SHP77 treated with DMSO at 0.1 percent for 48 hours (cell line): Measurements from ENCODE around the gene EREG.
"Not testable (repeated sequence)": the region's sequence is repeated elsewhere in the genome, so short reads cannot be mapped to it uniquely, and the experiment has no call there.

Experiments used
- DNase-seq: peaks from one replicate; lab custom pipeline; 2025; lab: John Stamatoyannopoulos, UW

Gene EREG

DNA sequence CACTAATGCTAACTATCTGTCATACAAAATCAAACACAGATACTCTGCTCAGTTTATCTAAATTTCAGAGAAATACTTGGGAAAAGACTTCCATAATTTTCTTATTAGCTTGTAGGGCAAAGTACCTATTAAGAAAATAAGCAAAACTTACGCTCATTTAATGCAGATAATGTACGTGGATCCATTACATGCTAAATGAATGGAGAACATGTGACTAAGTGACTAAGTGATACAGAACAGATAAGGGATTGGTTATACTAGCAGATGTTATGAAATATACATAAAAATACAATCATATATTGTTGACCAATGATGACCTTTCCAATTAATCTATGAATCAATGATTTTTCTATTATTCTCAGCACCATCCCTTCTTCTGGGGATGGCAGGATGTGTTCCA, 25.7 kb downstream of the EREG start:
- no peak for DNase-seq

DNA sequence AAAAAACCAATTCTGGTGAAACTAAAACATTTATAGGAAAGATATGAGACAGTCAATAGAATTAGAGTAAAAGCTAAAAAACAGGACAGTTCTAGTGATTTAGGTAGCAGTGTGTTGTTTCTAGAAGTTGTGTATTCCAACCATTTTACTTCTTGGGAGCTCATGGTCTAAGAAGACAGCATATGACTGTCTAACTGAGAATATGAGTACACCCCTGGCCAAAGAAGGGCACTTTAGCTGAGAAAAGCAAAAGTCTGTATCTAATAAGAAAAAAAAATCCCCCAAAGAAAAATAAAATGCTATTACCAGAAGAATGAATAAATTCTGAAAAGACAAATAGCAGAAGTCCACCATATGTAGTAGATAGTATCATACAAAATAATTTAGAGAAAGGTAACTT, 26.4 kb downstream of the EREG start:
- DNase-seq, result no peak

DNA sequence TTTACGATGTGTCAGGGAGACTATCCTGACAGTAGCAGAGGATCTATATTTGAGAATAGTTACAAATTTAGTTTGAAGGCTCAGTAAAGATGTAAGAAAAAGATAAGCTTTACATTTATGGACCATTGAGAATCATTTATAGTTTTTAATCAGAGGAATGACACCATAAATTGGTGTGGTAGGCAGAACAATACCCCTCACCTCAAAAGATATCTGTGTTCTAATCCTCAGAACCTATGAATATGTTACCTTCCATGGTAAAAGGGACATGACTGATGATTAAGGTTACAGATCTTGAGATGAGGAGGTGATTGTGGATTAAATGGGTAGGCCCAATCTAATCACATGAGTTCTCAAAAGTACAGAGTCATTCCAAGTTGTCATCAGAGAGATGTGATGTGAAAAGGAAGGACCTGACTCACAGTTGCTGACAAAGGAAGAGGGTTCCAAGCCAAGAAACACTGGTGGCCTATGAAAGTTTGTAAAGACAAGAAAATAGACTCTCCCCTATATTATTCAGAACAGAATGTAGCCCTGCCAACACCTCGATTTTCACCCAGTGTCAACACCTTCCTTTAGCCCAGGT, 27.0 kb downstream of the EREG start:
- DNase-seq, result no peak

DNA sequence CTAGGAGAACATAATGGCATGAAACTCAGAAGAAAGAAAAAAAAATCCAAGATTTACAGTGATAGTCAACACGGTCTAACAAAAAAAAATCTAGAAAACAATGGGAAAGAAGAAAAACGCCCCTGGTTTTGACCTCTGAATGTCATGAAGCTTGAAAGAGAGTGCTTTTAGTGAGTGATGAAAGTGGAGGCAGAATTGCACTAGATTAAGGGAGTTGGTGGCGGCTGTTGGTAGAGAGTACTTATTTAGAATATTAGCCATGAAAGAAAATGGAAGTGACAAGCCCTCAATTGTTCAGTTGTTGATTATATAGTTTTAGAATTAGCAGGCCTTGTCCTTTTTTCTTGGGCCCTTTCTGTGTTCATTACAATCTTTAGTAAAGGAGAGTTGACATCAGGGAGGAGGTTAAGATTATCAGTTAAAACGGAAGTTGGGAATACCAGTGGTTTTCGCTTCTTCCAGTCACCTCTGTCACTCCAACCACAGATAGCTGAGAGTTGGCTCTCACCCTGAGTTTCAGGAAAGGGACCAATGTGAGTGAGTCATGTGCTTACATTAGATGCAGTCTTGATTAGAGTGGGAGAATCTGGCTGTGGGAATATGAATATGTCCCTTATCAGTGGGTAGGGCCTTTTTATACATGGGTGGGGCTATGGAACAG, 29.7 kb downstream of the EREG start:
- no peak for DNase-seq

DNA sequence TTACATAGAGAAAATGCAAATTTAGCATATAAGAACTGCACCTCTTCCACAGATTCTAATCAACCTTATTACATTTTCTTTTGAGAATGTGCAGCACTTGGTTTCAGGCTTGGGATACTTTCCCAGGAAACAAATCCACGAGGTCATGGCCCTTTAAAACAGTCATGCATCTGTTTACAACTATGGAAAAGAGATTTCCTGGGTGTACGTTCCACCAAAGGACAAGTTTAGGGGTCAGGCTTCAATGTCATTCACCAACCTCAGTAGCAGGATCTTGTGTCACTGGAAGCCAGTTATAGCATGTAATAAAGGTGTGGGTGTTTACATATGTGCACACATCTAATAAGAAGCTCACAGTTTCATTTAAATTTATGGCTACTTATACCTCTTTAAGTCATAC, 30.7 kb downstream of the EREG start:
- no peak for DNase-seq

DNA sequence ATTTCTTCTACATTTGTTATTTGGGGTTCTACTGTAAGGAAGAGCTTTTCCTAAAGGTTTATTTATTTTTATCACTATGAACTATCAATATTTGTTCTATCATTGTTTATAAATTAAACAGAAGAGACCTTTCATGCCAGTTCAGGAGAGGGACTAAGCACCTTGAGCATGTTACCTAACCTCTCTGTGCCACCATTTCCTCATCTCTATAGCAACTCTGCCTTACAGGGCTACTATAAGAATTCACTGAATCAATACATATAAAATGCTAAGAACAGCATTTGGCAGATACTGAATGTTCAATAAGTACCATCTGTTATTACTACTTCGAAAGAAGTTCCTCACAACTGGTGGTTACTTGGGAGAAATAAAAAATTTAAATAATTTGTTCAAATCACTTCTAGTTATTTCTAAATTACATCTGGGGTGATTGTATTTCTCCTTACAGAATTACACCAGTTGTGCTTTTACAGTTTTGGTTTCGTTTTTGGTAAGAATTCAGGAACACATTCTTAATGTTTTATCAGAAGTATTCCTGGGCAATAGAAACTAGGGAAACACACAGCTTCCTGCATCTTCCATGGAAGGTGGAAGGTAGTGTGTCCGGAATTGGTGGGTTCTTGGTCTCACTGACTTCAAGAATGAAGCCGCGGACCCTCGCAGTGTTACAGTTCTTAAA, 32.9 kb downstream of the EREG start:
- DNase-seq, result no peak

DNA sequence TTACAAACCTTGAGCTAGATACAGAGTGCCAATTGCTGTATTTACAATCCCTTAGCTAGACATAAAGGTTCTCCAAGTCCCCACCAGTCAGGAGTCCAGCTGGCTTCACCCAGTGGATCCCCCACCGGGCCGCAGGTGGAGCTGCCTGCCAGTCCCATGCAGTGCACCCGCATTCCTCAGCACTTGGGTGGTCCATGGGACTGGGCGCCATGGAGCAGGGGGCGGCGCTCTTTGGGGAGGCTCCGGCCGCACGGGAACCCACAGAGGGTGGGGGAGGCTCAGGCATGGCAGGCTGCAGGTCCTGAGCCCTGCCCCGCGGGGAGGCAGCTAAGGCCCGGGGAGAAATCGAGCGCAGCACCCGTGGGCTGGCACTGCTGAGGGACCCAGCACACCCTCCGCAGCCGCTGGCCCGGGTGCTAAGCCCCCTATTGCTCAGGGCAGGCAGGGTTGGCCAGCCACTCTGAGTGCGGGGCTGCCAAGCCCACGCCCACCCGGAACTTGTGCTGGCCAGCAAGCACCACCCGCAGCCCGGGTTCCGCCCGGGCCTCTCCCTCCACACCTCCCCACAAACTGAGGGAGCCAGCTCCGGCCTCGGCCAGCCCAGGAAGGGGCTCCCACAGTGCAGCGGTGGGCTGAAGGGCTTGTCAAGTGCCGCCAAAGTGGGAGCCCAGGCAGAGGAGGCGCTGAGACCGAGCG, 34.1 kb downstream of the EREG start:
- not testable (repeated sequence) for DNase-seq

DNA sequence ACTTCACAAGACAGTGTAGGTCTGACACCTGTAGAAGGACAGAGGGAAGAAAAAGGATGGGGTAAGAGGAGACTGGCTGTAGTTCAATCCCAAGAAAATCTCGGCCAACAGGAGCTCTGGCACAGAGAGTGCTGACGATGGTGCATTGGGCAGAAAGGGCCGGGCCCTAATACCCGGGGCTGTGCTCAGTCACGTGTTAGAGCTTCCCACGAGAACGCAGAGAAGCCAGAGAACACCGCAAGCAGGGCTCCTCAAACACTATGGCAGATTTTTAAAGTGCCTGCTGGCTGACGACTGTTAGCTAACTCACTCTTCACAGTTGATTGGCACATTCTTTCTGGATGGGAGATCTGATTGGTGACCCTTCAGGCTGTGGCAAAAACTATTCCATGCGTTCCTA, 35.5 kb downstream of the EREG start:
- peak; percentile 3 for DNase-seq

DNA sequence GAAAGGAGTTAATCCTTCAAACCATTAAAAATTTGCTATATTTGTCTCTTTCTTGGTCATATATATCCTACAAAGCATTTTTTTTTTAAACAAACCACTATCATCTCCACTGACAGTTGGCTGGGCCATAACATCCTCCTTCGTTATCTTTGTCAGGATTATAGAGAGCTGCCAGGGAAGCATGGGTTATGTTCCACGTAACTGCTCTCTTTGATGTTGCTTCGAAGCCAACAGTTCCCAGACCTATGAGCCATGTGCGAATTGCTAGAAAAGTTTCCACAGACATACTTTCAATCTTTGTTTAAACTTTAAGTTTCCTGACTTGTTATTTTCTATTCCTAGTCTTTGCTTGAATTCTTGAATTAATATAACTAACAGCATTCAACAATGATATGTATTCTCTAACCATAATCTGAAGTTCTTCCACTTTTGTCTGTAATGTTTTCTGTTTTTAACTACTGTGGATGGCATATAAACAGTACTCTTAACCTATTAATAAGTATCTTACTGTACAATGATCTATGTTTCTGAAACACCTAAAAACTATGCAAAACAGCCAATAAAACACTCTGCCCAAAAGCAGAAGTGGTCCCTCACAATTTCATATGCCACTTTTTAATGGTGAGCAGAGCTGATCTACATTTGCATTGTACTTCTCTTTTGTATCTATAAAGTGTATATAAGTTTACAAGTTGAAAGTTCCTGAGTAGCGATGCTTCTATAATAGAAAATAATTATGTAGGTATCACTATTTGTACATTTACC, 37.9 kb downstream of the EREG start:
- no peak for DNase-seq

DNA sequence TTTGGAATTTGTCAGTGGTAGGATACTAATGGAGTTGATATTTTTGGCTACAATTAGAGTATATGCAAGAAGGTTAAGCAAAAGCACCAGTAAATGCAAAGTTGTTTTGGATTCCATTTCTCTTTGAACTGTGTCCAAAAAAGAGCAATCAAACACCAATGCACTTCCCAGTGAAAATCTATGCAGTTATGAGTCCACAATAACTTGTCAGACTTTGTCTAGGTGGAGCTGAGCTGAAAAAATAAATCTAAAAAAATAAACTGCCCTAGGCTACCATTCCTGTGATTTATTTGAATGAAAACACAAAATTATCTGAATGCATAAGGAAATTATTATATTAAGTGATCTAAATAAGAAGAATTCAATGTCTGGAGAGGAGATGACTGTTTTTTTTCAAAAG, 42.9 kb downstream of the EREG start:
- no peak for DNase-seq

DNA sequence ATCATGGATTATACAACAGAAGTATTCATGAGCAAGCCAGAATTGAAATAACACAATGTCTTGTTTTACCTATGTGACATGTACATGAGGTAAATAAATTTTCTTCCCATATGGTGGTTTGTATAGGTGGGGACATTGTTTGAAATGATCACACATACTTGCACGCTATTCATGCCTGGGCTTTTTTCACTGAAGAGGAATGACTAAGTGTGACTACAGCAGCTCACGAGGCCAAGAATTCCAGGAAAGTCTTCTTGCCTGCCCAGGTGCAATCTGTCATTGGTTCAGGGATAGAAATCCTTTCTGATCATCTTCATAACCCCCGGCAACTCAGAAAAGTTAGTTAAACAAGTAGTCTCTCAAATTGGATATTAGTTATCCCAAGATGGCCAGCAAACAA, 43.7 kb downstream of the EREG start:
- DNase-seq, result no peak

DNA sequence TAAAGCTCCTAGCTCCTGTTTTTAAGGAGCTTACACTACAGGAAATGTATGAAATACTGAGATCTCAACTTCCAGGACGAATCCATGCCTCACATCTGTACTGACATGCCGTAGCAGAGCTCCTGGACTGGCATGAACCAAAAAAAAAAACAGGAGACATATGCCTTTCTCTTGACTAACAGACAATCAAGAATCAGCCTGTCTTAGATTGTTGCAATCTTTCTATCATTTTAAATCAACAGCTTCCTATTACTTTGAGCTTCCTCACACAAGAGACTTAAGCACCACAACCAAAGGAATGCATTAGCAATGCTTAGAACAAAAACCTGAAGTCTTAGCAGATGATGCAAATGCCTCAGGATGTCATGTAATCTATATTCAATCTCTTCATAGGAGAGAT, 45.3 kb downstream of the EREG start:
- DNase-seq, result no peak

DNA sequence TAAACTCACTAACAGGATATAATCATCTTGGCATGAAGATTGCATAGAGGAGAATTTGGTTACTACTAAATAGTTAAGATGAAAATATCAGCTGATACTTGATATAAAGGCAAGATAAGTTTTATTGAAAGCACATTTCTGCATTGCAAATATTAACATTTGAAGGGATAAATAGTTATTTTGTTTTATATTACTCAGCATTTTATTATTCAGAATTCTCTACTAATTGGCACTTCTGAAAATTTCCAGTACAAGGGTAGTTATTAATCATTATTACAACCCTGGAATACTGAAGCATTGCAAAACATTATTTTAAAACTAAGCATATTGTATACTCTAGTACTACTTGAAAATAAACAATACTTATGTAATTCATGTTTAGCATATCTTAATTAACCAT, 47.3 kb downstream of the EREG start:
- no peak for DNase-seq

DNA sequence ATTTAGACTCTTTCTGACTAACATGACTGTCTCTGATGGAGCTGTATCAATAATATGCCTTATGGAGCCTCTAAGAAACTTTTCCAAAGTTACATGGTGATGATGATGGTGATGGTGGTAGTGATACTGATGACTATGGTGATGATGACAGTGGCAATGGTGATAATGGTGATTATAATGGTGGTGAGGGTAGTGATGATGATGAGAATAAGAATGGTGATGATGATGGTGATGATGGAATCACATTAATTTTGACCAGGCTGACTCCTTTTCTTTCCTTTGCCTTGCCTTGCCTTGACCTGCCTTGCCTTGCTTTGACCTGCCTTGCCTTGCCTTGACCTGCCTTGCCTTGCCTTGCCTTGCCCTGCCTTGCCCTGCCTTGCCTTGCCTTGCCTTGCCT, 48.3 kb downstream of the EREG start:
- no peak for DNase-seq

DNA sequence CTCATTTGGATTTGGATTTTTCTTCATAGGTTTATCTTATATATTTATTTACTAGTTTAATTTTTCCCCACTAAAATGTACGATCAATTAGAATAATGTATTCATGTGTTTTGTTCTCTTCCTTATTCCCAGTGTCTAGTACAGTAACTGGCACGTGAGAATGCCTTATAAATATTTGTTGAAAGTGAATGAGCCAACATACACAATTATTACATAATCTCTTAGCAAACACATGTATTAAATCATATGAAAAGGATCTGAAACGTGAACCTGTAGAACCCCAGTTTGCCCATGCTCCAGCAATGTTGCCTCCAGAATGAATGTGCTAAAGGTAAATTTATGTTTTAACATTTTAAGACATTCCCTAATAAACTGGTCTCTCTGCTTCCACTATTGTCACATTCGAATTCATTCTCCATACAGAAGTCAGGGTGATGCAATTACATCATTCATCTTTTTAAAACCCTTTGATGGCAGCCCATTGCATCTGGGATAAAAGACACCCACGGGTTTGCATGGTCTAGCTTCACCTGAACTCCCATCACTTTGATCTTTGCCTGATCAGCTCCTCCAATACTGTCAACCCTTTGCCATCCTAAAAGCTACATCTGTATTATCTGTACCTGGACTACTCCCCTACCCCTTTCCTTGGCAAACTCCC, 49.3 kb downstream of the EREG start:
- DNase-seq, result no peak

DNA sequence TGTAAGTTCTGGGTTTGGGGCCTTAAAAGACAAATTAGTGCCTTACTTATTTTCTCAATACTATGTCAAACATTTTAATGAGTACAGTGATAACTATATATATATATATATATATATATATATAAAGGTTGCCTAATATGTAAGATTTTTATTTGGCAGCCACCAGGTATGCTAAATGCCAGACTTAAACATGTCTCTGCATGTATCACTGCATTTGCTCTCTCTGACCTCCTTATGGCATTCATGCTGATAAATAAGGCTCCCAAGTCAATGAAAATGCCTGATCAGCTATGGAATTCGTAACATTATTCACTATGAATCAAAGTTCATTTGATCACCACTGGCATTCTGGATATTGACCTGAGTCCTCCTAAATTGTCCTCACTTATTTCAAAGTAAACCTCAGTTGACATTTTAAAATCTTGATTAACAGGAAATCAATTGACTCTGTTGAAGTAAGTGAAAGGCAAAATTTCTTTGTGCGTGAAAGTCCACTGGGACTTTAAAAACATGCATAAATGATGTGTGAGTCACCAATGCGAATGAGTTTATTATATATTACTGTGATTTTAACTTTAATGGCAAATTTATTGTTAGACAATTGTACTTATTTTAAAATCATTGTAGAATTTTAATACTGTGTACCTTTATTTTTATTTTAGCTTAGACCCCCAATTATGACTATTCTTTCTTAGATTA, 50.8 kb downstream of the EREG start:
- no peak for DNase-seq

DNA sequence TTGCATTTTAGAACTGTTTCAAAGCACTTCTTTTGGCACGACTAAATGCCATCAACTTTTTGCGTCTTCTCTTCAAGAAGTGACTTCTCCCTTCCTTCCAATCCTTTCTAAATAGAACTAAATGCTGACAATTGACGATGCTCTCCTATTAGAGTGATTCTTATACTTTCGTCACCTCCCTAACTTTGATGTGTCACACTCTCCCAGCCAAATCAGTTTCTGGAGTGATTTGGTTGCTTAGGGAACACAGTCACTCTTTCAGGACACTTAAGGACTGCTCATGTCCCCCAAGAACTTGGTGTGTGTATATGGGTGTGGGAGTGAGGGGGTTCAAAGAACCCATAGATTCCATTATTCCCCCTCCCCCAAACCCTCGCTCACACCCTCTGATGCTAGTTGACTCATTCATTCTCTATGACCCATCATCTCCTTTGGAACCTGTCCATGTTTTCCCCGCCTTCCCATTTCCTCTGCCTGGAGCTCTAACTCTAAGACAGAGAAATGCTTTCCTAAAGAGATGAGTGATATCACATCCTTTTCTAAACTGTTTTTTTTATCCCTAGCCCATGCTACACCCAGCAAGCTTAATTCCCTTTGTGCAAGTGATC, 53.2 kb downstream of the EREG start:
- DNase-seq, result no peak

DNA sequence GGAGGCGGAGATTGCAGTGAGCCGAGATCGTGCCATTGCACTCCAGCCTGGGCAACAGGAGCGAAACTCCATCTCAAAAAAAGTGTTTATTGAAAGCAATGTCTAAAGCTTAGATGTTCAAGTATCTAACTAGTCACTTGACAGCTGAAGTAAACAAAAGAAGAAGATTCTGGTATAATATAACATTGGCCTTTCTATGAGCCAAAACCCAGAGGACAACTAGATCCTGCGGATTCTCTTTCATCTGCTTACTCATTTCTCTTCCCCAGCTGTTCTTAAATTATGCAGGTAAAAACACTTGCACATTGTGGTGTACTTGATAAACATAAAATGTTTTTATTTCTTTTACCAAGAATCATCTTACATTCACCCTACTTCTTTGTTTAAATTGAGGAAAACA, 55.9 kb downstream of the EREG start:
- DNase-seq, result no peak

DNA sequence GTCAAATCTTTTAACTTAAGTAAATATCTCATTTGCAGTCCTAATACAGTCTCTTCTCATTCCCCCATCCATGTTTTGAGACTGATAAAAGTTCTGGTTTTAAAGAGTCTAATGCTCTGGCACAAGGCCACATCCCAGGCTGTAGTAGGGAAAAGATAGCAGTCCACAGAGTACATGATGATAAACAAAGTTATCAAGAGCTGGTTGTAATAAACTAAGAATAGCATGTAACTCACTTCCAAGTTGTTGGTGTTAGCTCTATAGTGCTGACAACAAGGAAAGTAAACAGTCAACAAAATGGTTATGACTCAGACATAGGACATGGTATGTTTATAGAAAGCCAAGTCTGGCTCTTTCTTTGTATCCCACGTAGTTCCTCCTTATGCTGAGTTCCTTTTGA, 58.2 kb downstream of the EREG start:
- no peak for DNase-seq

DNA sequence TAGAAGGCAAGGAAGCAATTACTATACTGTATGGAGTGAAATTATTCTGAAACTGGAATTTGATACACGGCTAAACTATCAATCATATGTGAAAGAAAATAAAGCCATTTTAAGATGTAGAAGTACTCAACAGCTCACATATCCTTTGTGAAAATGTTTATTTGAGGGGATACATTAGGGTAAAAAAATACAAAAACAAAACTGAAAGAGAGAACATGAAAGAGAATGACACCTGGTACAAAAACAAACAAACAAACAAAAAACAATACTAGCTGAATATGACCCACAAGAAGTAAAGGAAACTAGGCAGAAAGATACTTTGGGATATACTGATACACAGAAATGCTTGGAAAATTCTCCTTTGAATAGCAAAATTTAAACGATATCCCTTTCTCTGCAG, 59.2 kb downstream of the EREG start:
- DNase-seq, result no peak

DNA sequence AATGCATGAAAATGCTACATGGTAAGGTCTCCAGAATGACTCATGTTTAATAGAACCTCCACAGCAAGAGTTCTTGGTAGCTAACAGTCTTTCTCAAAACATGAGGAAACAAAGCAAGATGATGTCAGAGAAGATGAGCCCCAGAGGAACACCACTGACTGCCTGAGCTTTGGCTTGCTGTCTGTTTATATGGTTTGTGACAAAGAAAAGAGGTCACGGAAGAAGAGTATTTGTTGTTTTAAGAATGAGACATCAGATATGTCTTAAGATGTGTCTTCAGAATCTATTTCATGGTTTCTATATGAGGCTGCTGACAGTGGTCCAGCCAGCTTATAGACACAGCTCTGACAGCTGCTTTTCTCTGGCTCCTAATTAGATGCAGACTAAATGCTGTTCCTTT, 61.2 kb downstream of the EREG start:
- no peak for DNase-seq
